Ovary (tissue), 3 donors: ENCODE data around the gene TSPAN4.

ENCODE experiments used
- POLR2A ChIP-seq: fragments of 450-650 bp; IDR thresholded peaks from one replicate; pipeline ENCODE4 v1.6.1; 2017; ENCODE audit warnings: antibody characterized with exemption, mild to moderate bottlenecking, moderate library complexity
- TF ChIP-seq, protein P1 (sequence below), 3 donors: fragments of 450-650 bp in 2 of 3; fragments of 200-600 bp in 1 of 3; IDR thresholded peaks; one replicate each; pipeline versions ENCODE4 v1.5.1 to v1.8.0; 2016 to 2022; ENCODE audit warnings: antibody characterized with exemption in 3 of 3, mild to moderate bottlenecking in 1 of 3
- donor health status: DM: no; HTN: no; CAD: no.

GRCh38 chr11:848380-848931 is 5.8 kb downstream of the TSPAN4 start:
- TF ChIP-seq, protein P1, sequence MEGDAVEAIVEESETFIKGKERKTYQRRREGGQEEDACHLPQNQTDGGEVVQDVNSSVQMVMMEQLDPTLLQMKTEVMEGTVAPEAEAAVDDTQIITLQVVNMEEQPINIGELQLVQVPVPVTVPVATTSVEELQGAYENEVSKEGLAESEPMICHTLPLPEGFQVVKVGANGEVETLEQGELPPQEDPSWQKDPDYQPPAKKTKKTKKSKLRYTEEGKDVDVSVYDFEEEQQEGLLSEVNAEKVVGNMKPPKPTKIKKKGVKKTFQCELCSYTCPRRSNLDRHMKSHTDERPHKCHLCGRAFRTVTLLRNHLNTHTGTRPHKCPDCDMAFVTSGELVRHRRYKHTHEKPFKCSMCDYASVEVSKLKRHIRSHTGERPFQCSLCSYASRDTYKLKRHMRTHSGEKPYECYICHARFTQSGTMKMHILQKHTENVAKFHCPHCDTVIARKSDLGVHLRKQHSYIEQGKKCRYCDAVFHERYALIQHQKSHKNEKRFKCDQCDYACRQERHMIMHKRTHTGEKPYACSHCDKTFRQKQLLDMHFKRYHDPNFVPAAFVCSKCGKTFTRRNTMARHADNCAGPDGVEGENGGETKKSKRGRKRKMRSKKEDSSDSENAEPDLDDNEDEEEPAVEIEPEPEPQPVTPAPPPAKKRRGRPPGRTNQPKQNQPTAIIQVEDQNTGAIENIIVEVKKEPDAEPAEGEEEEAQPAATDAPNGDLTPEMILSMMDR (IDR thresholded peaks at IDR 0.05): peak; percentile 72 to 81 (median 80)
- no peak for TF ChIP-seq POLR2A
